Neuronal stem cell (in vitro differentiated cells): ENCODE data around the gene RASGRP3.

ENCODE experiments used
- DNase-seq: peaks from one replicate; pipeline ENCODE4 v3.0.0-alpha.2; 2013; ENCODE audit warnings: low spot score
- H2AFZ ChIP-seq: one replicate; pipeline ENCODE4 v1.6.1; 2013; ENCODE audit warnings: mild to moderate bottlenecking, low read length, inconsistent platforms
- H2AK5ac ChIP-seq: 2 replicates; pipeline ENCODE4 v1.6.1; 2013; ENCODE audit warnings: low read depth, mild to moderate bottlenecking, inconsistent platforms, low read length, moderate library complexity, mixed read lengths
- H2BK120ac ChIP-seq: 2 replicates; pipeline ENCODE4 v1.6.1; 2013; ENCODE audit warnings: low read depth, mild to moderate bottlenecking, inconsistent platforms, low read length, moderate library complexity, mixed read lengths
- H2BK12ac ChIP-seq: one replicate; pipeline ENCODE4 v1.6.1; 2013; ENCODE audit warnings: low read length, inconsistent platforms
- H2BK15ac ChIP-seq: 2 replicates; pipeline ENCODE4 v1.6.1; 2013; ENCODE audit warnings: mild to moderate bottlenecking, low read length, inconsistent platforms, mixed read lengths
- H2BK5ac ChIP-seq: one replicate; pipeline ENCODE4 v1.6.1; 2013; ENCODE audit warnings: inconsistent platforms, mild to moderate bottlenecking, low read length, moderate library complexity
- H3K14ac ChIP-seq: one replicate; pipeline ENCODE4 v1.6.1; 2013; ENCODE audit warnings: low read length, inconsistent platforms
- H3K18ac ChIP-seq: 2 replicates; pipeline ENCODE4 v1.6.1; 2013; ENCODE audit warnings: low read length, inconsistent platforms
- H3K23ac ChIP-seq: 2 replicates; pipeline ENCODE4 v1.6.1; 2013; ENCODE audit warnings: low read depth, mild to moderate bottlenecking, mixed read lengths, low read length, inconsistent platforms; ENCODE audit not compliant: poor library complexity
- H3K27ac ChIP-seq: replicated peaks from 3 replicates; pipeline ENCODE4 v1.5.1; 2013; ENCODE audit warnings: low read length, inconsistent platforms
- H3K27me3 ChIP-seq, 3 experiments: 2 replicates each; pipeline ENCODE4 v1.6.1; 2013; ENCODE audit warnings: low read length in 3 of 3, mild to moderate bottlenecking in 2 of 3, inconsistent platforms in 1 of 3, low read depth in 1 of 3, mixed read lengths in 1 of 3, moderate library complexity in 1 of 3; ENCODE audit not compliant: control insufficient read depth in 3 of 3, insufficient read depth in 3 of 3
- H3K36me3 ChIP-seq, 2 donors: replicated peaks in 1 of 2; 2 replicates each; pipeline ENCODE4 v1.6.1; 2013; ENCODE audit warnings: low read length in 2 of 2; ENCODE audit not compliant: control insufficient read depth in 2 of 2, insufficient read depth in 2 of 2
- H3K4ac ChIP-seq: 2 replicates; pipeline ENCODE4 v1.6.1; 2013; ENCODE audit warnings: inconsistent platforms, mild to moderate bottlenecking, low read length, moderate library complexity
- H3K4me1 ChIP-seq, 2 donors: 1 replicate in 1 of 2; 2 replicates in 1 of 2; pipeline ENCODE4 v1.6.1; 2013; ENCODE audit warnings: low read length in 2 of 2, low read depth in 1 of 2; ENCODE audit not compliant: control insufficient read depth in 2 of 2, insufficient read depth in 1 of 2
- H3K4me2 ChIP-seq: one replicate; pipeline ENCODE4 v1.6.1; 2013; ENCODE audit warnings: mild to moderate bottlenecking, low read length, inconsistent platforms; ENCODE audit not compliant: insufficient read depth, poor library complexity, severe bottlenecking
- H3K4me3 ChIP-seq, 2 donors: 2 replicates each; pipeline ENCODE4 v1.5.1; 2013; ENCODE audit warnings: low read length in 2 of 2, mild to moderate bottlenecking in 2 of 2, inconsistent platforms in 1 of 2, moderate library complexity in 1 of 2
- H3K79me1 ChIP-seq: one replicate; pipeline ENCODE4 v1.6.1; 2013; ENCODE audit warnings: low read depth, mild to moderate bottlenecking, inconsistent platforms, low read length, moderate library complexity
- H3K9ac ChIP-seq: one replicate; pipeline ENCODE4 v1.6.1; 2013; ENCODE audit warnings: mild to moderate bottlenecking, low read depth, low read length, inconsistent platforms; ENCODE audit not compliant: poor library complexity
- H3K9me3 ChIP-seq, 2 donors: replicated peaks in 1 of 2; 2 replicates each; pipeline versions ENCODE3 to v1.6.1; 2013; ENCODE audit warnings: low read length in 2 of 2, mild to moderate bottlenecking in 2 of 2, inconsistent platforms in 1 of 2, low read depth in 1 of 2, mixed read lengths in 1 of 2, moderate library complexity in 1 of 2; ENCODE audit not compliant: control insufficient read depth in 2 of 2, insufficient read depth in 1 of 2
- H4K8ac ChIP-seq: one replicate; pipeline ENCODE4 v1.6.1; 2013; ENCODE audit warnings: low read depth, mild to moderate bottlenecking, inconsistent platforms, low read length, moderate library complexity
- H4K91ac ChIP-seq: one replicate; pipeline ENCODE4 v1.6.1; 2013; ENCODE audit warnings: low read length, low read depth, mild to moderate bottlenecking, inconsistent platforms; ENCODE audit not compliant: poor library complexity
- WGBS, 2 donors: extraction: QIAGEN DNeasy Blood & Tissue Kit; methylation state at CpG; one replicate each; pipeline ENCODE4 v1.1.7; 2013; ENCODE audit warnings: missing lambda C conversion rate in 2 of 2, mixed read lengths in 1 of 2; ENCODE audit not compliant: insufficient read length in 2 of 2, insufficient replicate concordance in 1 of 2; ENCODE audit errors: extremely low coverage in 2 of 2; 5-methylcytosine and 5-hydroxymethylcytosine counted together

Gene RASGRP3

DNA sequence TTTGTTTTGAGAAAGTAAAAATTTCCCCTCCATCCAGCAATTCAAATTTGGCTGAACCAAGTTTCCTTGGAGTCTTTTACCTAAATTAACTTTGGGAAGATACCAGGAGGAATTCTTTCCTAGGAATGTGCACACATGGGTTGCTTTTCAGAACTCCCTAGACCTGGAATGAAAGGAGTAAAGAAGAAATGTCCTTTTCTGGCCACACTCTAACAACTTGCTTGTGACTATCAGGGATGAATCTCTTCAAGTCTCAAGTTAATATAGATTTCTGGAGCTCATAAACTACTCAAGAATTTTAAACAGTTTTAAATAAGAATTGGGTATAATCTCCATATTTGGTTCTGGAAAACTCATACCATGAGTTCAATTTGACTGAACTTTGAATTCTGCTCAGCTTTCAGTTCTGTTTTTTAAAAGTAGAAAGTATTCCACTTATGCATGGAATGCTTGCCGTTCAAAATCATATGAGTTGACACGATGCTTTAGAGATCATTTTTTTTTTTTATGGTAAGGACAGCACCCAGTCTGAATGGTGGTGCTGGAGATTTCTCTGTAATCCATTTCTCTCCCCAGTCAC, 7.7 kb downstream of the RASGRP3 start:
- DNase-seq = no peak

GRCh38 chr2:33485051-33485450, 8.6 kb downstream of the RASGRP3 start:
- Histone ChIP-seq H4K8ac (no peak overlapping the region), H3K4me1 (no peaks in the 10 kb centered on the region), H3K4ac (no peak overlapping the region), H3K4me3 (no peak overlapping the region), H4K91ac (no peak overlapping the region), H2BK120ac (no peak overlapping the region), H2BK12ac (no peak overlapping the region), H3K14ac (no peak overlapping the region), H3K23ac (no peak overlapping the region), H3K36me3 (no peaks in the 10 kb centered on the region), H2AK5ac (no peak overlapping the region), H2BK5ac (no peak overlapping the region), H3K18ac (no peak overlapping the region), H3K27me3 (no peaks in the 10 kb centered on the region), H2AFZ (no peak overlapping the region), H2BK15ac (no peak overlapping the region), H3K4me2 (no peak overlapping the region), H3K9ac (no peak overlapping the region), H3K79me1 (no peaks in the 10 kb centered on the region), H3K27ac (no peak overlapping the region), H3K9me3 (no peaks in the 10 kb centered on the region)
- WGBS, 2 donors = no CpG with 5 or more reads among the region's 2 CpGs
- DNase-seq = no peak

More for the DNA sequence above, 7.7 kb downstream of the RASGRP3 start:
- H2BK15ac ChIP-seq = no peak overlapping the region
- no peaks in the 10 kb centered on the region for H3K4me1 ChIP-seq
- H3K23ac ChIP-seq = no peak overlapping the region
- H3K9ac ChIP-seq = no peak overlapping the region
- WGBS, 2 donors = no CpG with 5 or more reads among the region's 2 CpGs
- no peak overlapping the region for H2BK5ac ChIP-seq
- H2BK12ac ChIP-seq = no peak overlapping the region
- H3K4me3 ChIP-seq = no peak overlapping the region
- H4K8ac ChIP-seq = no peak overlapping the region
- no peak overlapping the region for H3K4me2 ChIP-seq
- no peaks in the 10 kb centered on the region for H3K36me3 ChIP-seq
- no peak overlapping the region for H4K91ac ChIP-seq
- H2AK5ac ChIP-seq = no peak overlapping the region
- H3K18ac ChIP-seq = no peak overlapping the region
- H3K9me3 ChIP-seq = peaks cover 0 to 2% of the 10 kb centered on the region in 2 donors
- H2AFZ ChIP-seq = no peak overlapping the region
- no peak overlapping the region for H3K14ac ChIP-seq
- H3K27me3 ChIP-seq = no peaks in the 10 kb centered on the region
- no peak overlapping the region for H3K4ac ChIP-seq
- no peak overlapping the region for H2BK120ac ChIP-seq
- no peaks in the 10 kb centered on the region for H3K79me1 ChIP-seq
- H3K27ac ChIP-seq = no peak overlapping the region

DNA sequence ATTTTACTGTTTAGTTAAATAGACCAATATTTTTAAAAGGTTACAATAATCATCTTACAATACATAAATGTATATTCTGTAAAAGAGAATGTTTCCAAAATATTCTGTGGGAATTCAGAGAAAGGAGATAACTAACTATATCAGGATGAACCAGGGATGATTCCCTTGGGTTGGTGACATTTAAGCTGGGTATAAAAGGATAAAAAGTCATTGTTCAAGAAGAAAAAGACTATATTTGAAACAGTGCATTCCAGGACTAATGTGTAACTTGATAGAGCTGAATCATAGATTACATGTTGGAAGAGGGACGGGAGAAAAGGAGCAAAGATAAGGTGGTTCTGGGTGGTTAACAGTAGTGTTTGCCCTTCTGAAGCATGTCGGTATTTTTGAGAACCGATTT, 10.1 kb downstream of the RASGRP3 start:
- Histone ChIP-seq H2BK5ac (no peak overlapping the region), H3K36me3 (no peaks in the 10 kb centered on the region), H3K9me3 (no peaks in the 10 kb centered on the region), H3K23ac (no peak overlapping the region), H3K27me3 (no peaks in the 10 kb centered on the region), H2BK12ac (no peak overlapping the region), H4K8ac (no peak overlapping the region), H3K4me3 (no peak overlapping the region), H3K79me1 (no peaks in the 10 kb centered on the region), H2BK15ac (no peak overlapping the region), H3K4me2 (no peak overlapping the region), H3K4ac (no peak overlapping the region), H4K91ac (no peak overlapping the region), H3K27ac (no peak overlapping the region), H3K18ac (no peak overlapping the region), H3K9ac (no peak overlapping the region), H3K4me1 (no peaks in the 10 kb centered on the region), H2AFZ (no peak overlapping the region), H2AK5ac (no peak overlapping the region), H3K14ac (no peak overlapping the region), H2BK120ac (no peak overlapping the region)
- DNase-seq = no peak
- WGBS, 2 donors = no CpG with 5 or more reads among the region's 3 CpGs

- no peak overlapping the region for H3K4ac ChIP-seq
- no peak overlapping the region for H3K23ac ChIP-seq
- H2AK5ac ChIP-seq = no peak overlapping the region
- no peaks in the 10 kb centered on the region for H3K79me1 ChIP-seq
- H2BK15ac ChIP-seq = no peak overlapping the region
- no peaks in the 10 kb centered on the region for H3K27me3 ChIP-seq
- H4K8ac ChIP-seq = no peak overlapping the region
- H2AFZ ChIP-seq = no peak overlapping the region
- no peak overlapping the region for H3K18ac ChIP-seq
- no peak for DNase-seq
- no peak overlapping the region for H3K27ac ChIP-seq
- H3K36me3 ChIP-seq = no peaks in the 10 kb centered on the region
- no peaks in the 10 kb centered on the region for H3K9me3 ChIP-seq
- no peak overlapping the region for H2BK120ac ChIP-seq
- no CpG with 5 or more reads among the region's 2 CpGs for WGBS, 2 donors
- no peak overlapping the region for H3K9ac ChIP-seq
- H2BK12ac ChIP-seq = no peak overlapping the region
- no peak overlapping the region for H4K91ac ChIP-seq
- H3K4me2 ChIP-seq = no peak overlapping the region
- H3K4me3 ChIP-seq = no peak overlapping the region
- no peak overlapping the region for H3K14ac ChIP-seq
- no peak overlapping the region for H2BK5ac ChIP-seq
- no peaks in the 10 kb centered on the region for H3K4me1 ChIP-seq
These were observed 11.8 kb downstream of the RASGRP3 start for GRCh38 chr2:33488178-33488690.
